ENCODE data around the gene TMEM147. TPM values are rescaled to one million over a fixed set of nuclear protein-coding genes. Genes with fewer than 3 reads are reported as not detected.

TMEM147 gene
- total and polyA plus RNA-seq, 2 of the 13 experiments (the other 11 are each of a cell fraction or from before 2014, with no cell fraction given), result 141 to 176 TPM

DNA sequence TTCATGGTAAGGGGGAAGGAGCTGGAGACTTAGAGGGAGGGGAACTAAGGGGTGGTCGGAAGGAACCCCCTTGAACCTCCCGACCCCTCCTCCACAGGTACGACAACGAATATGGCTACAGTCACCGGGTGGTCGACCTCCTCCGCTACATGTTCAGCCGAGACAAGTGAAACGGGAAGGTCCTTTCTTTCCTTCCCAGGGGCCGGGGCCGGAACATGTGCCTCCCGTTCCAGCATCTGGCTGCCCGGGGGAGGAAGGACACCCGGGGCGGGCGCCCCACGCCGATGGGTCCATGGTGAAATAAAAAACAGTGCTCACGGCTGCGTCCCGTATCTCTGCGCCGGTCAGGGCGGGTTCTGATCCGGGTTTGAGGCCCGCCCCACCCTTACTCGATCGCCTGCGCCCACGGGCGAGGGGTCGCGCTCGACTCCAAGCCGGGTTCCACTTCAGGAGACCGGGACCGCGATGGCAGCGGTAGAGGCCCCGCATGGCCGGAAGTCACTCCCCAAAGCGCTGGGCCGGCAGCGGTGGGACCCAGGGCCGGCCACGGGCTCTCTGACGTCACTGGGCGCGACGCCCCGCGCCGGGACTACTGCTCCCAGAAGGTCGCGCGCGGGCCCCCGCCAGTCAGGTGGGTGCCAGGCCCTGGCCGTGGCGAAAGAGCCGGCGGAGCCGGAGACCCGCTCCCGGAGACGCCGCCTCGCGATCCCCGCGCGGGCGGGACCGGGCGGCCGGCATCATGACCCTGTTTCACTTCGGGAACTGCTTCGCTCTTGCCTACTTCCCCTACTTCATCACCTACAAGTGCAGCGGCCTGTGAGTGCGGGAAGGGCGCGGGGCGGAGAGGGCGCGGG lies at the start of gene TMEM147 (continued):
- TF ChIP-seq SMAD3 (CRISPR knock-in tag; IDR thresholded peaks at IDR 0.05) (peak; percentile 49; the same call in 1 of the 2 replicates), MAFK (conservative IDR thresholded peaks at IDR 0.05 in 1 of 2, IDR thresholded peaks at IDR 0.05 in 1 of 2; ENCODE audit: low read length in 2 of 2) (no peak), FOXJ3 (CRISPR knock-in tag; IDR thresholded peaks at IDR 0.05; ENCODE audit: borderline replicate concordance) (no peak)
- TF ChIP-seq, protein P1, sequence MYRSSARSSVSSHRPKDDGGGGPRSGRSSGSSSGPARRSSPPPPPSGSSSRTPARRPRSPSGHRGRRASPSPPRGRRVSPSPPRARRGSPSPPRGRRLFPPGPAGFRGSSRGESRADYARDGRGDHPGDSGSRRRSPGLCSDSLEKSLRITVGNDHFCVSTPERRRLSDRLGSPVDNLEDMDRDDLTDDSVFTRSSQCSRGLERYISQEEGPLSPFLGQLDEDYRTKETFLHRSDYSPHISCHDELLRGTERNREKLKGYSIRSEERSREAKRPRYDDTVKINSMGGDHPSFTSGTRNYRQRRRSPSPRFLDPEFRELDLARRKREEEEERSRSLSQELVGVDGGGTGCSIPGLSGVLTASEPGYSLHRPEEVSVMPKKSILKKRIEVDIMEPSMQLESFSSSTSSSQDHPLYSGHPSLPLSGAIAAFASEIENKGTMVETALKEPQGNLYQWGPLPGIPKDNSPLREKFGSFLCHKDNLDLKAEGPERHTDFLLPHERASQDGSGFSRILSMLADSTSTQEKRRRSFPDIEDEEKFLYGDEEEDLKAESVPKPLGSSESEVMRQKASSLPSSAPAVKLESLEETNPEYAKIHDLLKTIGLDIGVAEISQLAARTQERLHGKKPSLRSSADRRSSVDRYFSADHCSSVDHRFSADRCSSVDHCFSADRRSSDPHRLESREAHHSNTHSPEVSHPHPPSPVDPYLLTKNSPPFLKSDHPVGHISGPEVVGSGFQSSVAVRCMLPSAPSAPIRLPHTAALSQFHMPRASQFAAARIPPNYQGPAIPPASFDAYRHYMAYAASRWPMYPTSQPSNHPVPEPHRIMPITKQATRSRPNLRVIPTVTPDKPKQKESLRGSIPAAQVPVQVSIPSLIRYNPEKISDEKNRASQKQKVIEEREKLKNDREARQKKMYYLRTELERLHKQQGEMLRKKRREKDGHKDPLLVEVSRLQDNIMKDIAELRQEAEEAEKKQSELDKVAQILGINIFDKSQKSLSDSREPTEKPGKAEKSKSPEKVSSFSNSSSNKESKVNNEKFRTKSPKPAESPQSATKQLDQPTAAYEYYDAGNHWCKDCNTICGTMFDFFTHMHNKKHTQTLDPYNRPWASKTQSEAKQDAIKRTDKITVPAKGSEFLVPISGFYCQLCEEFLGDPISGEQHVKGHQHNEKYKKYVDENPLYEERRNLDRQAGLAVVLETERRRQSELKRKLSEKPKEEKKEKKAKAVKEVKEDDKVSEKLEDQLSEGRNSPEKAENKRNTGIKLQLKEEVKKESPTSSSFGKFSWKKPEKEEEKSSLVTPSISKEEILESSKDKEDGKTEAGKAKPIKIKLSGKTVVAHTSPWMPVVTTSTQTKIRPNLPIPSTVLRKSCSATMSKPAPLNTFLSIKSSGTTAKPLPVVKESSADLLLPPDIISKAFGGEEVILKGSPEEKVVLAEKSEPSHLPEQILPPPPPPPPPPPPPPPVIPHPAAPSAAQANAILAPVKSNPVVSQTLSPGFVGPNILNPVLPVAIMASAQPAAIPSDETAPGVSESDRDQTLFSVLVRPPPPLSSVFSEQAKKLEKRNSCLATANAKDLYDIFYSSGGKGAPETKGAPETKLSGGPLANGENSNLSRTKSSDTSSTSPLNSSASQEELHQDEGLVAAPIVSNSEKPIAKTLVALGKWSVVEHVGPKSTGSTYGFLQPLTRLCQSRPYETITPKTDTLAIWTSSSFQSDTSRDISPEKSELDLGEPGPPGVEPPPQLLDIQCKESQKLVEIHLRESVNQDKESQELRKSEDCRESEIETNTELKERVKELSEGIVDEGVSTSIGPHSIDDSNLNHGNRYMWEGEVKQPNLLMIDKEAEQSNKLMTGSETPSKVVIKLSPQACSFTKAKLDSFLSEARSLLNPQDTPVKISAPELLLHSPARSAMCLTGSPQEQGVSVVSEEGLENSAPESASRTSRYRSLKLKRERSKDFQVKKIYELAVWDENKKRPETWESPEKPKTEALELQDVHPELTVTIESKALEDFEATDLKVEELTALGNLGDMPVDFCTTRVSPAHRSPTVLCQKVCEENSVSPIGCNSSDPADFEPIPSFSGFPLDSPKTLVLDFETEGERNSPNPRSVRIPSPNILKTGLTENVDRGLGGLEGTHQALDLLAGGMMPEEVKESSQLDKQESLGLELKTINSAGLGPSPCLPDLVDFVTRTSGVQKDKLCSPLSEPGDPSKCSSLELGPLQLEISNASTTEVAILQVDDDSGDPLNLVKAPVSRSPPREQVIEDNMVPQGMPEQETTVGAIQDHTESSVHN (CRISPR knock-in tag; IDR thresholded peaks at IDR 0.05), result no peak
- TF ChIP-seq, protein P2, sequence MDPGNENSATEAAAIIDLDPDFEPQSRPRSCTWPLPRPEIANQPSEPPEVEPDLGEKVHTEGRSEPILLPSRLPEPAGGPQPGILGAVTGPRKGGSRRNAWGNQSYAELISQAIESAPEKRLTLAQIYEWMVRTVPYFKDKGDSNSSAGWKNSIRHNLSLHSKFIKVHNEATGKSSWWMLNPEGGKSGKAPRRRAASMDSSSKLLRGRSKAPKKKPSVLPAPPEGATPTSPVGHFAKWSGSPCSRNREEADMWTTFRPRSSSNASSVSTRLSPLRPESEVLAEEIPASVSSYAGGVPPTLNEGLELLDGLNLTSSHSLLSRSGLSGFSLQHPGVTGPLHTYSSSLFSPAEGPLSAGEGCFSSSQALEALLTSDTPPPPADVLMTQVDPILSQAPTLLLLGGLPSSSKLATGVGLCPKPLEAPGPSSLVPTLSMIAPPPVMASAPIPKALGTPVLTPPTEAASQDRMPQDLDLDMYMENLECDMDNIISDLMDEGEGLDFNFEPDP (CRISPR knock-in tag; conservative IDR thresholded peaks at IDR 0.05), result no peak
- TF ChIP-seq, protein P3, sequence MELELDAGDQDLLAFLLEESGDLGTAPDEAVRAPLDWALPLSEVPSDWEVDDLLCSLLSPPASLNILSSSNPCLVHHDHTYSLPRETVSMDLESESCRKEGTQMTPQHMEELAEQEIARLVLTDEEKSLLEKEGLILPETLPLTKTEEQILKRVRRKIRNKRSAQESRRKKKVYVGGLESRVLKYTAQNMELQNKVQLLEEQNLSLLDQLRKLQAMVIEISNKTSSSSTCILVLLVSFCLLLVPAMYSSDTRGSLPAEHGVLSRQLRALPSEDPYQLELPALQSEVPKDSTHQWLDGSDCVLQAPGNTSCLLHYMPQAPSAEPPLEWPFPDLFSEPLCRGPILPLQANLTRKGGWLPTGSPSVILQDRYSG (CRISPR knock-in tag; IDR thresholded peaks at IDR 0.05), result 0 out of 2 replicates have a peak, but pooled peaks have one; percentile 51

All from HepG2 (cell line).